ENCODE data around the gene DYNLRB2. TPM values are rescaled to one million over a fixed set of nuclear protein-coding genes. Genes with fewer than 3 reads are reported as not detected.

DYNLRB2 gene
- total RNA-seq, 1 donor from 2014 or later: not detected

GRCh38 chr16:80525420-80525819, 15.4 kb upstream of the DYNLRB2 start:
- no peaks in the 10 kb centered on the region for H3K36me3 Mint-ChIP-seq (ENCODE audit: low read depth)
- no peaks in the 10 kb centered on the region for H3K9me3 Mint-ChIP-seq
- H3K27me3 Mint-ChIP-seq (ENCODE audit: low read depth): peaks cover 29% of the 10 kb centered on the region
- DNase-seq (ENCODE audit: low spot score): no peak
- peaks cover 8% of the 10 kb centered on the region for H3K4me1 Mint-ChIP-seq (ENCODE audit: low read depth)
- intact Hi-C loops (cut with micrococcal nuclease): no loop called here
- no peak overlapping the region for H3K4me3 Mint-ChIP-seq (ENCODE audit: low read depth)
- no peak overlapping the region for H3K27ac Mint-ChIP-seq

GRCh38 chr16:80526418-80527061, 14.3 kb upstream of the DYNLRB2 start:
- H3K27ac Mint-ChIP-seq: no peak overlapping the region
- no peak overlapping the region for H3K4me3 Mint-ChIP-seq (ENCODE audit: low read depth)

GRCh38 chr16:80527297-80527696, 13.5 kb upstream of the DYNLRB2 start:
- DNase-seq (ENCODE audit: low spot score): peak; percentile 55
- H3K36me3 Mint-ChIP-seq (ENCODE audit: low read depth): no peaks in the 10 kb centered on the region
- no peaks in the 10 kb centered on the region for H3K9me3 Mint-ChIP-seq
- H3K4me1 Mint-ChIP-seq (ENCODE audit: low read depth): peaks cover 8% of the 10 kb centered on the region
- H3K27me3 Mint-ChIP-seq (ENCODE audit: low read depth): peaks cover 21% of the 10 kb centered on the region
- intact Hi-C loops (cut with micrococcal nuclease): loop anchor here (1.0 kb wide), 2 partner anchors 9 to 297 kb away; no protein-coding TSS in a partner anchor
- no peak overlapping the region for H3K27ac Mint-ChIP-seq
- no peak overlapping the region for H3K4me3 Mint-ChIP-seq (ENCODE audit: low read depth)

More at GRCh38 chr16:80526418-80527061, 14.3 kb upstream of the DYNLRB2 start:
- no peaks in the 10 kb centered on the region for H3K9me3 Mint-ChIP-seq
- peaks cover 8% of the 10 kb centered on the region for H3K4me1 Mint-ChIP-seq (ENCODE audit: low read depth)
- DNase-seq (ENCODE audit: low spot score): peak; percentile 35
- intact Hi-C loops (cut with micrococcal nuclease): loop anchor here (1.0 kb wide), 2 partner anchors 10 to 298 kb away; no protein-coding TSS in a partner anchor
- no peaks in the 10 kb centered on the region for H3K36me3 Mint-ChIP-seq (ENCODE audit: low read depth)
- peaks cover 26% of the 10 kb centered on the region for H3K27me3 Mint-ChIP-seq (ENCODE audit: low read depth)

GRCh38 chr16:80530479-80530878, 10.3 kb upstream of the DYNLRB2 start:
- no peaks in the 10 kb centered on the region for H3K36me3 Mint-ChIP-seq (ENCODE audit: low read depth)
- no peak overlapping the region for H3K27ac Mint-ChIP-seq
- peaks cover 8% of the 10 kb centered on the region for H3K4me1 Mint-ChIP-seq (ENCODE audit: low read depth)
- DNase-seq (ENCODE audit: low spot score): no peak
- intact Hi-C loops (cut with micrococcal nuclease): no loop called here
- H3K4me3 Mint-ChIP-seq (ENCODE audit: low read depth): no peak overlapping the region
- peaks cover 25% of the 10 kb centered on the region for H3K27me3 Mint-ChIP-seq (ENCODE audit: low read depth)
- no peaks in the 10 kb centered on the region for H3K9me3 Mint-ChIP-seq

- Mint-ChIP-seq H3K27ac (peak overlapping the region; percentile 1), H3K4me1 (ENCODE audit: low read depth) (peaks cover 25% of the 10 kb centered on the region), H3K4me3 (ENCODE audit: low read depth) (no peak overlapping the region), H3K9me3 (peaks cover 6% of the 10 kb centered on the region), H3K27me3 (ENCODE audit: low read depth) (peaks cover 20% of the 10 kb centered on the region), H3K36me3 (ENCODE audit: low read depth) (no peaks in the 10 kb centered on the region)
- intact Hi-C loops (cut with micrococcal nuclease): loop anchor here (1.0 to 5.0 kb wide), 3 partner anchors 9 to 221 kb away; no protein-coding TSS in a partner anchor
- no peak for DNase-seq (ENCODE audit: low spot score)
Measured at GRCh38 chr16:80536238-80536637, 4.6 kb upstream of the DYNLRB2 start.

GRCh38 chr16:80541306-80541694, 507 bp downstream of the DYNLRB2 start:
- peaks cover 11% of the 10 kb centered on the region for H3K27me3 Mint-ChIP-seq (ENCODE audit: low read depth)
- peak overlapping the region; percentile 88 for H3K4me3 Mint-ChIP-seq (ENCODE audit: low read depth)
- H3K27ac Mint-ChIP-seq: peak overlapping the region; percentile 93
- peaks cover 6% of the 10 kb centered on the region for H3K9me3 Mint-ChIP-seq
- no peaks in the 10 kb centered on the region for H3K36me3 Mint-ChIP-seq (ENCODE audit: low read depth)
- H3K4me1 Mint-ChIP-seq (ENCODE audit: low read depth): peaks cover 23% of the 10 kb centered on the region
- intact Hi-C loops (cut with micrococcal nuclease): loop anchor here (1.0 to 2.0 kb wide), 2 partner anchors 28 to 39 kb away; no protein-coding TSS in a partner anchor
- no peak for DNase-seq (ENCODE audit: low spot score)

GRCh38 chr16:80543162-80543561, 2.4 kb downstream of the DYNLRB2 start:
- Mint-ChIP-seq H3K4me3 (ENCODE audit: low read depth) (no peak overlapping the region), H3K9me3 (peaks cover 6% of the 10 kb centered on the region), H3K36me3 (ENCODE audit: low read depth) (no peaks in the 10 kb centered on the region), H3K27me3 (ENCODE audit: low read depth) (peaks cover 8% of the 10 kb centered on the region), H3K4me1 (ENCODE audit: low read depth) (peaks cover 31% of the 10 kb centered on the region), H3K27ac (no peak overlapping the region)
- intact Hi-C loops (cut with micrococcal nuclease): no loop called here
- no peak for DNase-seq (ENCODE audit: low spot score)

- Mint-ChIP-seq H3K9me3 (peaks cover 6% of the 10 kb centered on the region), H3K4me1 (ENCODE audit: low read depth) (peaks cover 31% of the 10 kb centered on the region), H3K4me3 (ENCODE audit: low read depth) (no peak overlapping the region), H3K27ac (no peak overlapping the region), H3K27me3 (ENCODE audit: low read depth) (peaks cover 8% of the 10 kb centered on the region), H3K36me3 (ENCODE audit: low read depth) (no peaks in the 10 kb centered on the region)
- DNase-seq (ENCODE audit: low spot score): no peak
- intact Hi-C loops (cut with micrococcal nuclease): no loop called here
Measured at GRCh38 chr16:80544326-80544725, 3.5 kb downstream of the DYNLRB2 start.

- no peaks in the 10 kb centered on the region for H3K9me3 Mint-ChIP-seq
- H3K36me3 Mint-ChIP-seq (ENCODE audit: low read depth): no peaks in the 10 kb centered on the region
- no peak overlapping the region for H3K4me3 Mint-ChIP-seq (ENCODE audit: low read depth)
- no peak for DNase-seq (ENCODE audit: low spot score)
- intact Hi-C loops (cut with micrococcal nuclease): no loop called here
- H3K27me3 Mint-ChIP-seq (ENCODE audit: low read depth): peaks cover 11% of the 10 kb centered on the region
- peaks cover 19% of the 10 kb centered on the region for H3K4me1 Mint-ChIP-seq (ENCODE audit: low read depth)
- no peak overlapping the region for H3K27ac Mint-ChIP-seq
Measured at GRCh38 chr16:80546249-80546648, 5.5 kb downstream of the DYNLRB2 start.

GRCh38 chr16:80547145-80547544, 6.4 kb downstream of the DYNLRB2 start:
- peaks cover 11% of the 10 kb centered on the region for H3K27me3 Mint-ChIP-seq (ENCODE audit: low read depth)
- no peaks in the 10 kb centered on the region for H3K36me3 Mint-ChIP-seq (ENCODE audit: low read depth)
- no peak for DNase-seq (ENCODE audit: low spot score)

GRCh38 chr16:80552277-80552676, 11.5 kb downstream of the DYNLRB2 start:
- Mint-ChIP-seq H3K27me3 (ENCODE audit: low read depth) (peaks cover 10% of the 10 kb centered on the region), H3K4me1 (ENCODE audit: low read depth) (peaks cover 19% of the 10 kb centered on the region), H3K27ac (no peak overlapping the region), H3K4me3 (ENCODE audit: low read depth) (no peak overlapping the region), H3K36me3 (ENCODE audit: low read depth) (no peaks in the 10 kb centered on the region), H3K9me3 (no peaks in the 10 kb centered on the region)
- intact Hi-C loops (cut with micrococcal nuclease): no loop called here
- no peak for DNase-seq (ENCODE audit: low spot score)

More at GRCh38 chr16:80547145-80547544, 6.4 kb downstream of the DYNLRB2 start:
- no peak overlapping the region for H3K27ac Mint-ChIP-seq
- no peak overlapping the region for H3K4me3 Mint-ChIP-seq (ENCODE audit: low read depth)
- H3K9me3 Mint-ChIP-seq: no peaks in the 10 kb centered on the region
- intact Hi-C loops (cut with micrococcal nuclease): no loop called here
- peaks cover 17% of the 10 kb centered on the region for H3K4me1 Mint-ChIP-seq (ENCODE audit: low read depth)

GRCh38 chr16:80554033-80554432, 13.2 kb downstream of the DYNLRB2 start:
- Mint-ChIP-seq H3K27ac (no peak overlapping the region), H3K4me3 (ENCODE audit: low read depth) (no peak overlapping the region), H3K27me3 (ENCODE audit: low read depth) (peaks cover 10% of the 10 kb centered on the region), H3K9me3 (no peaks in the 10 kb centered on the region), H3K36me3 (ENCODE audit: low read depth) (no peaks in the 10 kb centered on the region), H3K4me1 (ENCODE audit: low read depth) (peaks cover 15% of the 10 kb centered on the region)
- intact Hi-C loops (cut with micrococcal nuclease): no loop called here
- no peak for DNase-seq (ENCODE audit: low spot score)

- intact Hi-C loops (cut with micrococcal nuclease): no loop called here
- no peaks in the 10 kb centered on the region for H3K36me3 Mint-ChIP-seq (ENCODE audit: low read depth)
- DNase-seq (ENCODE audit: low spot score): no peak
- H3K9me3 Mint-ChIP-seq: no peaks in the 10 kb centered on the region
- no peak overlapping the region for H3K4me3 Mint-ChIP-seq (ENCODE audit: low read depth)
- H3K4me1 Mint-ChIP-seq (ENCODE audit: low read depth): peaks cover 18% of the 10 kb centered on the region
- H3K27me3 Mint-ChIP-seq (ENCODE audit: low read depth): peaks cover 13% of the 10 kb centered on the region
- no peak overlapping the region for H3K27ac Mint-ChIP-seq
Measured at GRCh38 chr16:80556481-80556880, 15.7 kb downstream of the DYNLRB2 start.

All from activated T-helper 2 cell treated with anti-CD3 and anti-CD28 coated beads, Interferon-gamma antibody, Interleukin-2, Interleukin-4, amounts not matched to agents 10 μg/mL and 5 μg/mL and 100 μg/mL, durations not matched to agents 14 hours and 24 hours and 36 hours (primary cell).